GM18517 (cell line): ENCODE data around the gene ZNF398.
"Not testable (repeated sequence)": the region's sequence is repeated elsewhere in the genome, so short reads cannot be mapped to it uniquely, and the experiment has no call there.

Experiments used
- ATAC-seq: cut with Tn5 transposase; IDR thresholded peaks from one replicate; pipeline ENCODE4 v1.9.1; 2021; ENCODE audit warnings: mild to moderate bottlenecking, moderate library complexity; ENCODE audit not compliant: unreplicated experiment

Gene ZNF398

GRCh38 chr7:149147072-149147751, at the start of gene ZNF398:
Gene ZNF398, plus strand, starts transcription at chr7:149147453. Its CDS starts 290 bp downstream, at chr7:149147743.
- ATAC-seq, result peak; percentile 66

GRCh38 chr7:149099058-149099457, 48.2 kb upstream of the ZNF398 start:
- ATAC-seq, result no peak

- no peak for ATAC-seq
Observed at GRCh38 chr7:149100821-149101220, 46.4 kb upstream of the ZNF398 start.

- ATAC-seq, result no peak
Observed at GRCh38 chr7:149102666-149103065, 44.6 kb upstream of the ZNF398 start.

GRCh38 chr7:149103424-149103823, 43.8 kb upstream of the ZNF398 start:
- ATAC-seq, result no peak

GRCh38 chr7:149104214-149104613, 43.0 kb upstream of the ZNF398 start:
- ATAC-seq, result no peak

- no peak for ATAC-seq
Observed at GRCh38 chr7:149104749-149105148, 42.5 kb upstream of the ZNF398 start.

GRCh38 chr7:149109969-149110368, 37.3 kb upstream of the ZNF398 start:
- no peak for ATAC-seq

GRCh38 chr7:149125189-149125862, 21.9 kb upstream of the ZNF398 start:
- ATAC-seq, result no peak

GRCh38 chr7:149125863-149126661, 21.2 kb upstream of the ZNF398 start, which contains the start of gene ZNF425:
Gene ZNF425, minus strand, starts transcription at chr7:149126324. Its CDS starts 111 bp downstream, at chr7:149126213.
- peak; percentile 73 for ATAC-seq

GRCh38 chr7:149126662-149127266, 20.5 kb upstream of the ZNF398 start:
- ATAC-seq, result peak; percentile 44

GRCh38 chr7:149130572-149131198, 16.6 kb upstream of the ZNF398 start:
- ATAC-seq, result no peak

GRCh38 chr7:149133028-149133710, 14.1 kb upstream of the ZNF398 start:
- no peak for ATAC-seq

- ATAC-seq, result no peak
Observed at GRCh38 chr7:149136118-149136517, 11.1 kb upstream of the ZNF398 start.

GRCh38 chr7:149140831-149141230, 6.4 kb upstream of the ZNF398 start:
- no peak for ATAC-seq

GRCh38 chr7:149141893-149142292, 5.4 kb upstream of the ZNF398 start:
- ATAC-seq, result no peak

GRCh38 chr7:149144436-149144922, 2.8 kb upstream of the ZNF398 start:
- ATAC-seq, result not testable (repeated sequence)

- no peak for ATAC-seq
Observed at GRCh38 chr7:149145031-149145845, 2.0 kb upstream of the ZNF398 start.
